Loucy (cell line): ENCODE measurements around the gene MYBPC2.

Source experiments
- H2AFZ ChIP-seq: fragments of 200-600 bp; sonication (generic); 2 replicates; pipeline ENCODE4 v1.6.0; 2016; ENCODE audit warnings: antibody characterized with exemption, mild to moderate bottlenecking, low read length, moderate library complexity
- H3F3A ChIP-seq: fragments of 200-600 bp; 2 replicates; pipeline ENCODE4 v1.6.0; 2016; ENCODE audit warnings: antibody characterized with exemption, low read depth, mild to moderate bottlenecking
- H3K27me3 ChIP-seq: fragments of 200-600 bp; sonication (generic); 2 replicates; pipeline ENCODE4 v1.6.1; 2014; ENCODE audit warnings: low read length, mild to moderate bottlenecking; ENCODE audit not compliant: insufficient read depth, poor library complexity, severe bottlenecking
- H3K36me3 ChIP-seq: fragments of 200-600 bp; sonication (generic); 2 replicates; pipeline ENCODE4 v1.6.1; 2016; ENCODE audit warnings: low read length; ENCODE audit not compliant: insufficient read depth
- H3K4me1 ChIP-seq: fragments of 200-600 bp; sonication (generic); 2 replicates; pipeline ENCODE4 v1.5.1; 2014; ENCODE audit warnings: low read length, mild to moderate bottlenecking; ENCODE audit not compliant: insufficient read depth, poor library complexity, severe bottlenecking
- H3K4me2 ChIP-seq: fragments of 200-600 bp; sonication (generic); 2 replicates; pipeline ENCODE4 v1.6.0; 2014; ENCODE audit warnings: antibody characterized with exemption, low read length, low read depth, mild to moderate bottlenecking; ENCODE audit not compliant: poor library complexity, severe bottlenecking
- H3K4me3 ChIP-seq: fragments of 200-600 bp; sonication (generic); 2 replicates; pipeline ENCODE4 v1.5.1; 2014; ENCODE audit warnings: low read length, mild to moderate bottlenecking, mixed read lengths; ENCODE audit not compliant: poor library complexity, severe bottlenecking
- H3K79me2 ChIP-seq: fragments of 200-600 bp; sonication (generic); 2 replicates; pipeline ENCODE4 v1.6.1; 2014; ENCODE audit warnings: low read length; ENCODE audit not compliant: insufficient read depth
- H3K9ac ChIP-seq: fragments of 200-600 bp; sonication (generic); 2 replicates; pipeline ENCODE4 v1.6.0; 2014; ENCODE audit warnings: mild to moderate bottlenecking, low read depth, low read length, moderate library complexity; ENCODE audit not compliant: poor library complexity, severe bottlenecking
- H3K9me2 ChIP-seq: fragments of 200-600 bp; sonication (generic); replicated peaks from 2 replicates; pipeline ENCODE4 v1.6.1; 2016; ENCODE audit warnings: low read depth, low read length, mixed read lengths
- H3K9me3 ChIP-seq: fragments of 200-600 bp; sonication (generic); 2 replicates; pipeline ENCODE4 v1.6.1; 2014; ENCODE audit warnings: mild to moderate bottlenecking, antibody characterized with exemption, low read length, low read depth; ENCODE audit not compliant: insufficient read depth
- H4K20me1 ChIP-seq: fragments of 200-600 bp; sonication (generic); 2 replicates; pipeline ENCODE4 v1.6.0; 2014; ENCODE audit warnings: antibody characterized with exemption, low read length, mild to moderate bottlenecking; ENCODE audit not compliant: insufficient read depth, poor library complexity, severe bottlenecking
- EZH2phosphoT487 ChIP-seq: fragments of 200-600 bp; IDR thresholded peaks from 2 replicates; pipeline ENCODE4 v1.6.1; 2018; ENCODE audit warnings: antibody characterized with exemption, mild to moderate bottlenecking, moderate library complexity, borderline replicate concordance
- TF ChIP-seq, protein P1 (sequence below): fragments of 200-600 bp; sonication (generic); conservative IDR thresholded peaks from 2 replicates; pipeline ENCODE4 v1.5.1; 2014; ENCODE audit warnings: mild to moderate bottlenecking, antibody characterized with exemption, low read length

MYBPC2 gene

DNA sequence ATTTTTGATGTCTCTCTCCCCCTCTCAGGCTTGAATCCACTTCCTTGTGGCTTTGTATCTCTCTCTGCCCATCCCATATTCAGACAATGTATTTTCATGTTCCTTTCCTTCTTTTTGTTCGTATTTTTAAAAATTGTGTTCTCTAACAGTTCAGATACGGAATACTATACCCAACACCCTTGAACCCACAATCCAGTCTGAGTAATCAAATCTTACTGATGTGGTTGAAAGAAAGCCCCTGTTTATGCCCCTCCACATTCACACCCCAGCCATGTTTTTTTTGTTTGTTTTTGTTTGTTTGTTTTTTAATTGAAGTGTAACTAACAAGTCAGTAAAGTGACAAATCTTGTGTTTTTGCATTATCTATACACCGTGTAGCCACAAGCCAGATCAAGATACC lies 12.6 kb upstream of the MYBPC2 start:
- Histone ChIP-seq H3K9ac (no peak overlapping the region), H3K4me2 (no peak overlapping the region), H2AFZ (no peak overlapping the region), H3K36me3 (no peaks in the 10 kb centered on the region), H3K4me3 (no peak overlapping the region), H4K20me1 (no peaks in the 10 kb centered on the region), H3F3A (no peaks in the 10 kb centered on the region), H3K4me1 (no peaks in the 10 kb centered on the region), H3K79me2 (no peaks in the 10 kb centered on the region), H3K27me3 (no peaks in the 10 kb centered on the region), H3K9me3 (no peaks in the 10 kb centered on the region), H3K9me2 (no peaks in the 10 kb centered on the region)
- TF ChIP-seq EZH2phosphoT487 = no peak
- TF ChIP-seq, protein P1, sequence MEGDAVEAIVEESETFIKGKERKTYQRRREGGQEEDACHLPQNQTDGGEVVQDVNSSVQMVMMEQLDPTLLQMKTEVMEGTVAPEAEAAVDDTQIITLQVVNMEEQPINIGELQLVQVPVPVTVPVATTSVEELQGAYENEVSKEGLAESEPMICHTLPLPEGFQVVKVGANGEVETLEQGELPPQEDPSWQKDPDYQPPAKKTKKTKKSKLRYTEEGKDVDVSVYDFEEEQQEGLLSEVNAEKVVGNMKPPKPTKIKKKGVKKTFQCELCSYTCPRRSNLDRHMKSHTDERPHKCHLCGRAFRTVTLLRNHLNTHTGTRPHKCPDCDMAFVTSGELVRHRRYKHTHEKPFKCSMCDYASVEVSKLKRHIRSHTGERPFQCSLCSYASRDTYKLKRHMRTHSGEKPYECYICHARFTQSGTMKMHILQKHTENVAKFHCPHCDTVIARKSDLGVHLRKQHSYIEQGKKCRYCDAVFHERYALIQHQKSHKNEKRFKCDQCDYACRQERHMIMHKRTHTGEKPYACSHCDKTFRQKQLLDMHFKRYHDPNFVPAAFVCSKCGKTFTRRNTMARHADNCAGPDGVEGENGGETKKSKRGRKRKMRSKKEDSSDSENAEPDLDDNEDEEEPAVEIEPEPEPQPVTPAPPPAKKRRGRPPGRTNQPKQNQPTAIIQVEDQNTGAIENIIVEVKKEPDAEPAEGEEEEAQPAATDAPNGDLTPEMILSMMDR = no peak

DNA sequence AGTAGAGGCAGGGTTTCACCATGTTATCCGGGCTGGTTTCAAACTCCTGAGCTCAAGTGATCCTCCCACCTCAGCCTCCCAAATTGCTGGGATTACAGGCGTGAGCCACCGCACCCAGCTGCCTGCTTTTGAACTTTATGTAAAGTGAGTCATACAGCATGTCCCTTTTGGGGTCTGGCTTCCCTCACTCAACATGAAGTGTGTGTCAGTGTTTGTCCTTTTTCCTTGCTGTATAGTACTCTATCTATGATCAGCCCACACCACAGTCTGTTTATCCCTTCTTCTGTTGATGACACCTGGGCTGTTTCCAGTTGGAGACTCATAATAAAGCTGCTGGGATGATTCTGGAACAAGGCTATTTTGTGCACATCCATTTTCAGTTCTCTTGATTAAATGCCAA lies 11.9 kb upstream of the MYBPC2 start:
- no peaks in the 10 kb centered on the region for H3K79me2 ChIP-seq
- no peaks in the 10 kb centered on the region for H3K9me3 ChIP-seq
- H3K4me3 ChIP-seq = no peak overlapping the region
- H3K4me1 ChIP-seq = no peaks in the 10 kb centered on the region
- H3F3A ChIP-seq = no peaks in the 10 kb centered on the region
- no peaks in the 10 kb centered on the region for H3K9me2 ChIP-seq
- no peak overlapping the region for H3K9ac ChIP-seq
- no peak overlapping the region for H3K4me2 ChIP-seq
- no peak for TF ChIP-seq EZH2phosphoT487
- TF ChIP-seq, protein P1 = no peak
- no peaks in the 10 kb centered on the region for H3K27me3 ChIP-seq
- H3K36me3 ChIP-seq = no peaks in the 10 kb centered on the region
- H4K20me1 ChIP-seq = no peaks in the 10 kb centered on the region
- H2AFZ ChIP-seq = no peak overlapping the region

DNA sequence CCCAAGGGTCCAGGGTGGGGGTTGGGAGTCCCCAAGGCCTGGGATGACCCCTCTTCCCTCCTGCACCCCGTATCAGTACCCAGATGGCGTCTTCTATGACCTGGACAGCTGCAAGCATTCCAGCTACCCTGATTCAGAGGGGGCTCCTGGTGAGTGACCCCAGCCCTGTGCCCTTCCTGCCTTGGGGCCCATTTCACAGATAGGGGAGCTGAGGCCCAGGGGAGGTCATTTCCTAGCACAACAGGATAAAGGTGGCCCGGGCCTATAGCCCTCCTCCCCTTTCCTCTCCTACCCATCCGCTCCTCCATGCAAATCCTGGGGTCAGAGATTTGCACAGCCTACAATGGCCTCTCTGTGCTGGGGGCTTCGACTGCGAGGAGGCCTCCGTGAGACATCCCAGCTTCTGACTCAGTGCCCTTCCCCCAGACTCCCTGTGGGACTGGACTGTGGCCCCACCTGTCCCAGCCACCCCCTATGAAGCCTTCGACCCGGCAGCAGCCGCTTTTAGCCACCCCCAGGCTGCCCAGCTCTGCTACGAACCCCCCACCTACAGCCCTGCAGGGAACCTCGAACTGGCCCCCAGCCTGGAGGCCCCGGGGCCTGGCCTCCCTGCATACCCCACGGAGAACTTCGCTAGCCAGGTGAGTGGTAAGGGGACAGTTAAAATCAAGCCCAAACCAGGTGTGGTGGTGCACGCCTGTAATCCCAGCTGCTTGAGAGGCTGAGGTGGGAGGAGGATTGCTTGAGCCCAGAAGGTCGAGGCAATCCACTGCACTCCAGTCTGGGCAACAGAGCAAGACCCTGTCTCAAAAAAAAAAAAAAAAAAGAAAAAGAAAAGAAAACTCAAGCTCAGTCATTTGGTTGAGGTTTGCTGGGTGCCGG lies 10.1 kb upstream of the MYBPC2 start:
- H3K36me3 ChIP-seq = no peaks in the 10 kb centered on the region
- TF ChIP-seq EZH2phosphoT487 = no peak
- TF ChIP-seq, protein P1 = no peak
- H3K79me2 ChIP-seq = no peaks in the 10 kb centered on the region
- no peak overlapping the region for H3K9ac ChIP-seq
- H3K4me2 ChIP-seq = no peak overlapping the region
- no peaks in the 10 kb centered on the region for H3K9me2 ChIP-seq
- no peak overlapping the region for H3K4me3 ChIP-seq
- no peaks in the 10 kb centered on the region for H3F3A ChIP-seq
- no peaks in the 10 kb centered on the region for H3K27me3 ChIP-seq
- H2AFZ ChIP-seq = no peak overlapping the region
- H3K9me3 ChIP-seq = no peaks in the 10 kb centered on the region
- no peaks in the 10 kb centered on the region for H4K20me1 ChIP-seq
- no peaks in the 10 kb centered on the region for H3K4me1 ChIP-seq
